ENCODE results near the gene BAHCC1. TPM values are rescaled to one million over a fixed set of nuclear protein-coding genes. Genes with fewer than 3 reads are reported as not detected.

BAHCC1 gene
- polyA plus RNA-seq, 4 donors, result 2.2 to 26.9 (median 9.8) TPM

DNA sequence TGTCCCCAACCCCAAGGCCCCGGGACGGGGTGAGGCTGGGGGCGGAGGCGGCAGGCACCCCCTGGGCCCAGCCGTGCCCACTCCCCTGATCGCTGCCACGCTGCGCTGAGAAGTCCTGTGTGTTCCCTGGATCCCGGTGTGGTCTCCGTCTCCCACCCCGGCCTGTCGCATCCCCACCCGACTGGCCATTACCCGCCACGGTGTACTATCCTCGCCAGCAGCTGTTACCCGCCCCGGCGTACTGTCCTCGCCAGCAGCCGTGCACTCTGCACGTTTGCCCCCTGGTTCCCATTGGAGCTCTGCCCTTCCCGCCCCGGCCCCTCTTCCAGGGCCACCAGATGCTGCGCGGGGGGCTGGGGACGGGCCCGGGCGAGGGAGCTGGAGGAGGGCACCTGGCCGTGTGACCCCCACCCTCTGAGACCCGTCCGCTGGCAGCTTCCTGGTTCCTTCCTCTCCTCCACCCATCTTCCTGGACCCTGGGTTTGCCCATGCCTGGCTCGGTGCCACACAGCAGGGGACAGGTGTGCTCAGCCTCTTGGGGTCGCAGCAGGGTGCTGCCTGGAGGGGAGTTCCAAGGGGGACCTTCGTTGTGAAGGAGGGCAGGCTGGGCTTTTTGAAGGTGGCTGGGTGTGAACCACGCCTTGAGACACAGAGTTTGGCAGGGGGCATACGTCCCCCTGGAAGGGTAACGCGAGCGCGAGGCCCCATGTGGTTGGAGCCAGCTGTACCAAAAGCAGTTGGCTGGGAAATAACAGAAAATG, 19.7 kb downstream of the BAHCC1 start:
- WGBS, 3 donors, result 83 to 85% (median 84%) methylated on average over 34 to 41 of the region's 41 CpGs

GRCh38 chr17:81415681-81416080, 20.4 kb downstream of the BAHCC1 start:
- no peak for DNase-seq
- WGBS, 3 donors, result 92 to 96% (median 96%) methylated on average over 15 of the region's 15 CpGs
- Histone ChIP-seq H3K36me3 (ENCODE audit: control insufficient read depth in 3 of 3, insufficient read depth in 2 of 3, low read depth in 1 of 3, low read length in 3 of 3) (peaks cover 0 to 36% (median 0%) of the 10 kb centered on the region in 3 donors), H3K9me3 (ENCODE audit: control insufficient read depth in 2 of 2, insufficient read depth in 1 of 2, low read depth in 1 of 2, low read length in 1 of 2) (no peaks in the 10 kb centered on the region), H3K27me3 (ENCODE audit: control insufficient read depth in 3 of 3, insufficient read depth in 3 of 3, low read length in 3 of 3) (no peaks in the 10 kb centered on the region), H3K4me3 (ENCODE audit: low read depth in 1 of 3, low read length in 3 of 3) (no peak overlapping the region), H3K4me1 (ENCODE audit: control insufficient read depth in 3 of 3, insufficient read depth in 2 of 3, low read depth in 1 of 3, low read length in 2 of 3) (peaks cover 0 to 28% (median 0%) of the 10 kb centered on the region in 3 donors), H3K27ac (ENCODE audit: low read depth in 1 of 3, low read length in 2 of 3) (no peak overlapping the region)
- FAIRE-seq, result no peak

More for the DNA sequence above, 19.7 kb downstream of the BAHCC1 start:
- no peak for FAIRE-seq
- H3K4me1 ChIP-seq (ENCODE audit: control insufficient read depth in 3 of 3, insufficient read depth in 2 of 3, low read depth in 1 of 3, low read length in 2 of 3), result peaks cover 0 to 22% (median 0%) of the 10 kb centered on the region in 3 donors
- H3K9me3 ChIP-seq (ENCODE audit: control insufficient read depth in 2 of 2, insufficient read depth in 1 of 2, low read depth in 1 of 2, low read length in 1 of 2), result no peaks in the 10 kb centered on the region
- no peak overlapping the region for H3K27ac ChIP-seq (ENCODE audit: low read depth in 1 of 3, low read length in 2 of 3)
- DNase-seq, result no peak
- H3K27me3 ChIP-seq (ENCODE audit: control insufficient read depth in 3 of 3, insufficient read depth in 3 of 3, low read length in 3 of 3), result no peaks in the 10 kb centered on the region
- peaks cover 0 to 33% (median 0%) of the 10 kb centered on the region in 3 donors for H3K36me3 ChIP-seq (ENCODE audit: control insufficient read depth in 3 of 3, insufficient read depth in 2 of 3, low read depth in 1 of 3, low read length in 3 of 3)
- H3K4me3 ChIP-seq (ENCODE audit: low read depth in 1 of 3, low read length in 3 of 3), result no peak overlapping the region

GRCh38 chr17:81416612-81417011, 21.4 kb downstream of the BAHCC1 start:
- H3K27ac ChIP-seq (ENCODE audit: low read depth in 1 of 3, low read length in 2 of 3), result no peak overlapping the region
- H3K9me3 ChIP-seq (ENCODE audit: control insufficient read depth in 2 of 2, insufficient read depth in 1 of 2, low read depth in 1 of 2, low read length in 1 of 2), result no peaks in the 10 kb centered on the region
- peaks cover 0 to 42% (median 0%) of the 10 kb centered on the region in 3 donors for H3K36me3 ChIP-seq (ENCODE audit: control insufficient read depth in 3 of 3, insufficient read depth in 2 of 3, low read depth in 1 of 3, low read length in 3 of 3)
- H3K27me3 ChIP-seq (ENCODE audit: control insufficient read depth in 3 of 3, insufficient read depth in 3 of 3, low read length in 3 of 3), result no peaks in the 10 kb centered on the region
- no peak overlapping the region for H3K4me3 ChIP-seq (ENCODE audit: low read depth in 1 of 3, low read length in 3 of 3)
- H3K4me1 ChIP-seq (ENCODE audit: control insufficient read depth in 3 of 3, insufficient read depth in 2 of 3, low read depth in 1 of 3, low read length in 2 of 3), result peaks cover 0 to 28% (median 0%) of the 10 kb centered on the region in 3 donors
- no peak for FAIRE-seq
- no peak for DNase-seq
- 50 to 68% (median 61%) methylated on average over 10 of the region's 10 CpGs for WGBS, 3 donors

DNA sequence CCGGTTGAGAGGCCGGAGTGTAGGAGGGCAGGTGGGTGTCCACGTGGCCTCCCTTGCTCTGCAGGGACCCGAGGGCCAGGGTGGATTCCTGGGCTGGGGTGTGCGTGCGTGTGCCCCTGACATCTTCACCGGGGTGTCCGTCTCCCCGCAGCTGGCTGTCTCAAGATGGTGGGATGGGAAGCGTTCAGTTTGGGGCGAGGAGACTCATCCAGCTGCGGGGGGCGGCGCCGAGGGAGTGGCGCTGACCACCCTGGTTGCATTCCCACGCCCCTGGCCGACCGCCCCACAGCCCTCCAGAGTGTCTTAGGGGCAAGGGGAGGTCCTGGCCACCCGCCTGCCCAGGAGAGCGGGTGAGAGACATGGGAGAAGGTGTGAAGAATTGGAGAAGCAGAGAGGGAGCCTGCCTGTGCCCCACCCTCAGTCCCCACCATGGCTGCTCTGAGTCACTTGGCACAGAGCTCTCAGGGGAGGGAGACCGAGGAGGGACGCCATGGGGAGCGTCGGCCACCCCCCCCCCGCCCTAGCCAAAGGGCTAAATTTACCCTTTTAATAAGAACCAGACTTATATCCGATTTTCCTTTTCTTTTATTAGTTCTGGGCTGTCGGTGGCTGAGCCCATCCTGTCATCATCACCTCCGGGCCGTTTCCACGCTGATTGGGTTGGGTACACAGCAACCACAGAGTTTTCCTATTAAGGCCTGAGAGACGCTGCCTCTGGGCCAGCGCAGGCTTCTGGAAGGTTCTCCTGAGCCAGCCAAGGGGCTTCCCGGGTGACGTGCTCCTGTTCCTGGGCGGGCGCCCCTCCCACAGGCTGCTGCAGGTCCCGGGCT, 22.0 kb downstream of the BAHCC1 start:
- Histone ChIP-seq H3K27ac (ENCODE audit: low read depth in 1 of 3, low read length in 2 of 3) (peak overlapping the region in 1 of 3 donors; percentile 69), H3K9me3 (ENCODE audit: control insufficient read depth in 2 of 2, insufficient read depth in 1 of 2, low read depth in 1 of 2, low read length in 1 of 2) (no peaks in the 10 kb centered on the region), H3K36me3 (ENCODE audit: control insufficient read depth in 3 of 3, insufficient read depth in 2 of 3, low read depth in 1 of 3, low read length in 3 of 3) (peaks cover 0 to 43% (median 0%) of the 10 kb centered on the region in 3 donors), H3K4me1 (ENCODE audit: control insufficient read depth in 3 of 3, insufficient read depth in 2 of 3, low read depth in 1 of 3, low read length in 2 of 3) (peaks cover 0 to 27% (median 0%) of the 10 kb centered on the region in 3 donors), H3K27me3 (ENCODE audit: control insufficient read depth in 3 of 3, insufficient read depth in 3 of 3, low read length in 3 of 3) (no peaks in the 10 kb centered on the region), H3K4me3 (ENCODE audit: low read depth in 1 of 3, low read length in 3 of 3) (no peak overlapping the region)
- DNase-seq (no peak), FAIRE-seq (no peak)
- 75 to 92% (median 83%) methylated on average over 37 to 38 of the region's 38 CpGs for WGBS, 3 donors

DNA sequence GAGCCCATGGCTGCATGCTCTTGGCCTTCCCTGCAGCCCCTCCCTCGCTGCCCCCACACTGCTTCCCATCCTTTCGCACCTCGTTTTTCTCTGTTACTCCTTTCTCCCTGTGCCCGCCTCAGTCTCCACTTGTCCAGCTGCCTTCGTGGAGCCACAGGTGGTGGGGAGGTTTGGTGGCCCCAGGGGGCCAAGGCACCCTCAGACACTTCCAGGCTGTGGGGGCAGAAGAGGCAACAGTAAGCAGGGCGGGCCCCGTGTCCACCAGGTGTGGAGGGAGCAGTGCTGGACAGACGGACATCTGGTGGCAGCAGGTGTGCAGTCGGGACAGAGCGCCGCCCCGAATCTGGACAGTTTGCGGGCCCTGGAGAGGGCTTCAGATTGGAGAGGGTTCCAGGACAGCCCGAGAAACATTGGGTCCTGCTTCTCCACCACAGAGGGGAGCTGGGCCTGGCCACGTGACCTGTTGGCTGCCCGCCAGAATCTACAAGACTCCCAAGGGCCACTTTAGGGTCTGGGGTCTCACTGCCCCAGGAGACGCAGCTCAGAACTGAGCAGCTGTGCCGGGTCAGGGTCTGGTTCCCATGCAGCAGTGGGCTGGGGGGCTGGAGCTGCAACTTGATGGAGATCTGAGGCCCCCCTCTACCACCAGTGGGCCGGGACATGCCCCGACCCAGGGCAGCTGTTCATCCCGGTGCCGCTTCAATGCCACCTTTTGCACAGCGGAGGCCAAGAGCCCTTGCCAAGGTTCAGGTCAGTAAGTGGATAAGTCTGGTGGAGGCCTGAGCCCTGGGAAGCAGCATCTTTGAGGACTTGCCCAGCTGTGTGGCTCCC, 22.8 kb downstream of the BAHCC1 start:
- Histone ChIP-seq H3K27ac (ENCODE audit: low read depth in 1 of 3, low read length in 2 of 3) (peak overlapping the region in 2 of 3 donors; percentile 18 to 82), H3K36me3 (ENCODE audit: control insufficient read depth in 3 of 3, insufficient read depth in 2 of 3, low read depth in 1 of 3, low read length in 3 of 3) (peaks cover 0 to 40% (median 0%) of the 10 kb centered on the region in 3 donors), H3K27me3 (ENCODE audit: control insufficient read depth in 3 of 3, insufficient read depth in 3 of 3, low read length in 3 of 3) (no peaks in the 10 kb centered on the region), H3K4me1 (ENCODE audit: control insufficient read depth in 3 of 3, insufficient read depth in 2 of 3, low read depth in 1 of 3, low read length in 2 of 3) (peaks cover 0 to 28% (median 0%) of the 10 kb centered on the region in 3 donors), H3K9me3 (ENCODE audit: control insufficient read depth in 2 of 2, insufficient read depth in 1 of 2, low read depth in 1 of 2, low read length in 1 of 2) (no peaks in the 10 kb centered on the region), H3K4me3 (ENCODE audit: low read depth in 1 of 3, low read length in 3 of 3) (no peak overlapping the region)
- WGBS, 3 donors, result 80 to 86% (median 81%) methylated on average over 23 of the region's 23 CpGs
- FAIRE-seq, result no peak
- no peak for DNase-seq

DNA sequence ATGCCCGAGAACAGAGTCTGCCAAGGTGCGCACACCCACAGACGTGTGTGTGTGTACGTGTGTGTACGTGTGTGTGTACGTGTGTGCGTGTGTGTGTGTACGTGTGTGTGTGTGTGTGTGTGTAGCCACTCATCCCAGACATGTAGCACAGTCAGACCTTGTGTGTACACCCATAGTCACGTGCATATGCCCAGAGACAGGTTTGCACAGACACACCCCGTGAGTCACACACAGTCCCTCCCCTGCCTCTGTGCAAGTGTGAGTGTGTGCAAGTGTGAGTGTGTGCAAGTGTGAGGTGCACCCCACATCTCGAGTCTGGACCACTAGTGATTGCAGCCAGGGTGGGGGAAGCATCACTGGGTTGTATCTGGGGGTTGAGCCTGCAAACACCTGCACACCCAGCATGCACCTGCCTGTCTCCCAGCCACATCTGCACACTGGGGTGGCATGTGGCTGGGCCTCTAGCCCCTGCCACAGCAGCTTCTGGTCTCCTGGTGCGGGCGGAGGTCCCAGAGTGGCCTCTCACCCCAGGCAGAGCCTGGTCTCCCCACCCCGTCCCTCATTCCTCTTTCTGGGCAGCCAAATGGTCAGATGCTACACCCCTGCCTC, 23.6 kb downstream of the BAHCC1 start:
- H3K27ac ChIP-seq (ENCODE audit: low read depth in 1 of 3, low read length in 2 of 3), result peak overlapping the region in 2 of 3 donors; percentile 68 to 82
- DNase-seq, result peak in 1 of 2 donors; percentile 70
- peak overlapping the region in 1 of 3 donors; percentile 29 for H3K4me3 ChIP-seq (ENCODE audit: low read depth in 1 of 3, low read length in 3 of 3)
- peaks cover 0 to 45% (median 0%) of the 10 kb centered on the region in 3 donors for H3K36me3 ChIP-seq (ENCODE audit: control insufficient read depth in 3 of 3, insufficient read depth in 2 of 3, low read depth in 1 of 3, low read length in 3 of 3)
- no peaks in the 10 kb centered on the region for H3K9me3 ChIP-seq (ENCODE audit: control insufficient read depth in 2 of 2, insufficient read depth in 1 of 2, low read depth in 1 of 2, low read length in 1 of 2)
- peaks cover 0 to 35% (median under 1%) of the 10 kb centered on the region in 3 donors for H3K4me1 ChIP-seq (ENCODE audit: control insufficient read depth in 3 of 3, insufficient read depth in 2 of 3, low read depth in 1 of 3, low read length in 2 of 3)
- FAIRE-seq, result no peak
- WGBS, 3 donors, result 42 to 48% (median 44%) methylated on average over 14 of the region's 14 CpGs
- no peaks in the 10 kb centered on the region for H3K27me3 ChIP-seq (ENCODE audit: control insufficient read depth in 3 of 3, insufficient read depth in 3 of 3, low read length in 3 of 3)

DNA sequence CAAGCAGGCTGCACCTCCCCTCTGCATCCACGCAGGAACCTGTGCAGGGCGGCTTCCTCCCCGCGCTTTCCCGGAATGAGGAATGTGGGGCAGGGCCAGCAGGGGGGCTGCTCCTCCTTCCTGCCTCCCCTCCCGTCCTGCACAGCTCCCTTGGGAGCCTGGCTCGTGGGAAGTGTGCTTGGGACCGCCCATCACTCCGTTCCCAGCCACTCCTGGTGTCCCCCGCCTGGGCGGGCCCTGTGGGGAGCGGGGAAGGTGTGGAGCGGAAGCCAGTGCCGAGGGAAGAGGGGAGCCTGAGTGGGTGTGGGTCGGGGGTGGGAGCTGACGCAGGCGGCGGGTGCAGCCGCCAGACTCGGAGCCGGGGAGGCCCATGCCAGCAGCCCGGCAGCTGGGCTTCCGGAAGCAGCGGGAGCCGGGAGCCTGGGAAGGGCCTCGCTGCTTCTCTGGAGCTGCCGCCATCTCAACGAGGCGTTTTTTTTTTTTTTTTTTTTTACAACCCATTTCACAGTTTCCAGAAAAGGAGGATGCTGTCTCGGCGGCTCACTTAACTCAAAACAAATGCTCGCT, 24.1 kb downstream of the BAHCC1 start:
- H3K27ac ChIP-seq (ENCODE audit: low read depth in 1 of 3, low read length in 2 of 3), result peak overlapping the region in 2 of 3 donors; percentile 68 to 82
- FAIRE-seq (no peak), DNase-seq (peak; percentile 75 to 91)
- H3K27me3 ChIP-seq (ENCODE audit: control insufficient read depth in 3 of 3, insufficient read depth in 3 of 3, low read length in 3 of 3), result no peaks in the 10 kb centered on the region
- H3K4me1 ChIP-seq (ENCODE audit: control insufficient read depth in 3 of 3, insufficient read depth in 2 of 3, low read depth in 1 of 3, low read length in 2 of 3), result peaks cover 0 to 38% (median 2%) of the 10 kb centered on the region in 3 donors
- H3K4me3 ChIP-seq (ENCODE audit: low read depth in 1 of 3, low read length in 3 of 3), result peak overlapping the region in 2 of 3 donors; percentile 26 to 29
- H3K36me3 ChIP-seq (ENCODE audit: control insufficient read depth in 3 of 3, insufficient read depth in 2 of 3, low read depth in 1 of 3, low read length in 3 of 3), result peaks cover 0 to 45% (median 0%) of the 10 kb centered on the region in 3 donors
- WGBS, 3 donors, result 11 to 25% (median 18%) methylated on average over 20 to 31 of the region's 32 CpGs
- no peaks in the 10 kb centered on the region for H3K9me3 ChIP-seq (ENCODE audit: control insufficient read depth in 2 of 2, insufficient read depth in 1 of 2, low read depth in 1 of 2, low read length in 1 of 2)
